HepG2 (cell line): ENCODE results near the gene LGALS1. TPM values are rescaled to one million over a fixed set of nuclear protein-coding genes. Genes with fewer than 3 reads are reported as not detected.

Experiments
- ATAC-seq: fragments of 200-7000 bp; cut with Tn5 transposase; 3 replicates; pipeline ENCODE4 v1.9.1; 2020; ENCODE audit warnings: mild to moderate bottlenecking, moderate library complexity
- BruUV-seq: library from RNA; stranded (reverse); fragments of 400-500 nt; replicated peaks from 2 replicates; lab custom pipeline; 2021; lab: Mats Ljungman, UMichigan
- CTCF ChIA-PET: fragments of 300-600 bp; formaldehyde crosslinking; extraction: SDS; loops from one replicate; lab custom pipeline; 2021; ENCODE audit warnings: low total read pairs, inconsistent platforms, low intra/inter-chr PET ratio; lab: Yijun Ruan, JAX
- POLR2A ChIA-PET: fragments of 350-600 bp; sonication (Branson Sonifier 250); formaldehyde crosslinking; loops from one replicate; lab custom pipeline; 2020; ENCODE audit warnings: antibody characterized with exemption, inconsistent platforms; lab: Yijun Ruan, JAX
- DNase-seq: peaks from one replicate; pipeline ENCODE4 v3.0.0-alpha.2; 2015; ENCODE audit warnings: low spot score
- FAIRE-seq: peaks from 3 replicates; lab custom pipeline; 2011; peaks lifted over from hg19 to GRCh38; lab: Jason Lieb, UNC
- H2AFZ ChIP-seq: one replicate; pipeline ENCODE4 v1.6.1; 2011; ENCODE audit warnings: low read length, inconsistent platforms
- H3K27ac ChIP-seq: fragments of 300-600 bp; 3 replicates; pipeline ENCODE4 v1.8.0; 2011; ENCODE audit warnings: mixed run types, mild to moderate bottlenecking, mixed read lengths, low read length, inconsistent platforms; ENCODE audit not compliant: insufficient read depth; ENCODE audit errors: extremely low read length
- H3K27me3 ChIP-seq, 2 experiments: fragments of 200-600 bp in 1 of 2; 2 replicates in 1 of 2; 3 replicates in 1 of 2; pipeline versions ENCODE4 v1.6.0 to v1.8.0; 2011; ENCODE audit warnings: low read length in 2 of 2, mild to moderate bottlenecking in 2 of 2, moderate library complexity in 2 of 2, inconsistent platforms in 1 of 2; ENCODE audit not compliant: insufficient read depth in 2 of 2, control insufficient read depth in 1 of 2
- H3K36me3 ChIP-seq, 2 experiments: fragments of 200-600 bp in 1 of 2; replicated peaks in 1 of 2; 2 replicates in 1 of 2; 3 replicates in 1 of 2; pipeline versions ENCODE4 v1.5.1 to v1.8.0; 2011; ENCODE audit warnings: low read length in 2 of 2, inconsistent platforms in 1 of 2; ENCODE audit not compliant: insufficient read depth in 2 of 2, control insufficient read depth in 1 of 2
- H3K4me1 ChIP-seq: 2 replicates; pipeline ENCODE4 v1.5.1; 2012; ENCODE audit warnings: low read length, inconsistent platforms; ENCODE audit not compliant: insufficient read depth
- H3K4me2 ChIP-seq: 2 replicates; pipeline ENCODE4 v1.6.0; 2011; ENCODE audit warnings: low read depth, low read length, inconsistent platforms
- H3K4me3 ChIP-seq, 3 experiments: fragments of 200-600 bp in 1 of 3; sonication (generic), shearing (Covaris generic) in 1 of 3; replicated peaks in 1 of 3; 2 replicates each; pipeline ENCODE4 v1.5.1; 2011 to 2016; ENCODE audit warnings: low read length in 3 of 3, inconsistent platforms in 2 of 3, low read depth in 2 of 3, mild to moderate bottlenecking in 2 of 3, control low read depth in 1 of 3, mixed read lengths in 1 of 3; ENCODE audit not compliant: insufficient read depth in 1 of 3
- H3K79me2 ChIP-seq: one replicate; pipeline ENCODE4 v1.6.1; 2011; ENCODE audit warnings: low read length, inconsistent platforms; ENCODE audit not compliant: insufficient read depth
- H3K9ac ChIP-seq: 2 replicates; pipeline ENCODE4 v1.6.0; 2011; ENCODE audit warnings: mild to moderate bottlenecking, low read depth, low read length, inconsistent platforms; ENCODE audit not compliant: insufficient read depth
- H3K9me3 ChIP-seq: 2 replicates; pipeline ENCODE4 v1.5.1; 2012; ENCODE audit warnings: mild to moderate bottlenecking, low read length
- H4K20me1 ChIP-seq: 2 replicates; pipeline ENCODE4 v1.6.0; 2011; ENCODE audit warnings: inconsistent platforms, mild to moderate bottlenecking, low read length, moderate library complexity; ENCODE audit not compliant: insufficient read depth
- AGO2 ChIP-seq: fragments of 200-400 bp; formaldehyde crosslinking; optimal IDR thresholded peaks from 2 replicates; pipeline ENCODE3; 2017; ENCODE audit warnings: mild to moderate bottlenecking, low read depth, low read length, moderate library complexity
- JUN ChIP-seq: sonication (generic); formaldehyde crosslinking; IDR thresholded peaks from 2 replicates; pipeline ENCODE4 v1.4.0; 2020; ENCODE audit warnings: mild to moderate bottlenecking, missing genetic modification reagents
- RBFOX2 ChIP-seq: fragments of 200-400 bp; formaldehyde crosslinking; IDR thresholded peaks from 2 replicates; pipeline ENCODE4 v1.6.1; 2017; ENCODE audit warnings: low read depth, mild to moderate bottlenecking, low read length
- SUZ12 ChIP-seq: fragments of 150-350 bp; IDR thresholded peaks from 2 replicates; pipeline ENCODE4 v1.6.1; 2014; ENCODE audit warnings: low read depth, low read length
- XBP1 ChIP-seq: sonication (generic); formaldehyde crosslinking; IDR thresholded peaks from 2 replicates; pipeline ENCODE4 v1.5.0; 2020; ENCODE audit warnings: missing genetic modification reagents
- ZNF234 ChIP-seq: sonication (generic); formaldehyde crosslinking; conservative IDR thresholded peaks from 2 replicates; pipeline ENCODE4 v1.5.1; 2020; ENCODE audit warnings: mild to moderate bottlenecking, missing genetic modification reagents
- ZNF253 ChIP-seq: sonication (generic); formaldehyde crosslinking; IDR thresholded peaks from 2 replicates; pipeline ENCODE4 v1.8.0; 2022; ENCODE audit warnings: mild to moderate bottlenecking, missing genetic modification reagents, borderline replicate concordance
- WGBS: methylation state at CpG from one replicate; pipeline ENCODE4 v1.1.6; 2017; ENCODE audit warnings: low lambda C conversion rate; 5-methylcytosine and 5-hydroxymethylcytosine counted together
- in situ Hi-C: cut with HindIII; loops from 2 replicates; pipeline ENCODE4 v1.10.0; 2017; ENCODE audit warnings: low pct_unique_long_range_greater_than_20kb; ENCODE audit not compliant: extremely low pct_ligation_motif_present
- intact Hi-C: fragments of 100-400 bp; cut with micrococcal nuclease; formaldehyde crosslinking; loops from one replicate; pipeline ENCODE4 v1.10.0; 2022; ENCODE audit not compliant: unreplicated experiment
- polyA plus RNA-seq, 8 experiments: library from polyadenylated mRNA; depleted of rRNA in 3 of 8; stranded (reverse) in 7 of 8; unstranded in 1 of 8; fragments of >200 nt; fragmentation: Illumina TruSeq in 4 of 8; extraction: Trizol in 4 of 8; gene quantifications; 2 replicates each; pipeline versions ENCODE4 v1.2.1 to v1.2.3, GENCODE V29; 2011 to 2016; ENCODE audit warnings: low read depth in 4 of 8, missing spikeins in 1 of 8, mixed read lengths in 1 of 8; ENCODE audit not compliant: insufficient read depth in 1 of 8
- total RNA-seq, 5 experiments: library from RNA; depleted of rRNA; stranded (reverse); fragments of >200 nt; fragmentation: Illumina TruSeq; extraction: Trizol; gene quantifications; 2 replicates each; pipeline ENCODE4 v1.2.3, GENCODE V29; 2016; ENCODE audit warnings: low read depth in 1 of 5

LGALS1 gene
- total and polyA plus RNA-seq, 2 of the 13 experiments (the other 11 are each of a cell fraction or from before 2014, with no cell fraction given) = 103 to 858 TPM

GRCh38 chr22:37674951-37675929 lies at the start of gene LGALS1 (continued):
- TF ChIP-seq ZNF234 (no peak), RBFOX2 (peak; percentile 43), SUZ12 (no peak), XBP1 (CRISPR knock-in tag) (no peak), JUN (0 out of 2 replicates have a peak, but pooled peaks have one; percentile 56)

GRCh38 chr22:37625737-37626136 lies 49.7 kb upstream of the LGALS1 start:
- Histone ChIP-seq H3K36me3 (peaks cover 4 to 13% of the 10 kb centered on the region in 2 experiments; a peak in 3 of 5 replicates), H3K4me3 (no peak overlapping the region)
- POLR2A ChIA-PET = interaction anchor here (0.8 to 2.8 kb wide), 6 partner anchors 8 to 35 kb away, joined by 3 to 7 read pairs (median 4); partner anchors contain the start of genes GGA1 and PDXP

More at GRCh38 chr22:37625737-37626136, 49.7 kb upstream of the LGALS1 start:
- Histone ChIP-seq H3K4me1 (peaks cover 14% of the 10 kb centered on the region), H3K9ac (no peak overlapping the region), H3K9me3 (no peaks in the 10 kb centered on the region), H2AFZ (no peak overlapping the region), H3K79me2 (no peaks in the 10 kb centered on the region), H4K20me1 (no peaks in the 10 kb centered on the region), H3K27ac (no peak overlapping the region), H3K4me2 (no peak overlapping the region), H3K27me3 (no peaks in the 10 kb centered on the region)
- CTCF ChIA-PET = no interaction called here
- BruUV-seq = no TSS peak
- DNase-seq = no peak
- WGBS = 99% methylated on average over 11 of the region's 14 CpGs
- intact Hi-C loops (no loop called here), in situ Hi-C loops (no loop called here)
- no peak for FAIRE-seq
- no peak for ATAC-seq
- 0 out of 2 replicates have a peak, but pooled peaks have one; percentile 28 for TF ChIP-seq RBFOX2
- TF ChIP-seq AGO2 = peak; percentile 69
- no peak for TF ChIP-seq ZNF253
